ENCODE measurements around the gene TRMT61B.

TRMT61B gene

GRCh38 chr2:28870146-28870891 lies at the start of gene TRMT61B:
Gene TRMT61B (minus strand): TSS chr2:28870309. CDS start chr2:28870277, 32 bp downstream.
- DNase-seq: peak; percentile 66

DNA sequence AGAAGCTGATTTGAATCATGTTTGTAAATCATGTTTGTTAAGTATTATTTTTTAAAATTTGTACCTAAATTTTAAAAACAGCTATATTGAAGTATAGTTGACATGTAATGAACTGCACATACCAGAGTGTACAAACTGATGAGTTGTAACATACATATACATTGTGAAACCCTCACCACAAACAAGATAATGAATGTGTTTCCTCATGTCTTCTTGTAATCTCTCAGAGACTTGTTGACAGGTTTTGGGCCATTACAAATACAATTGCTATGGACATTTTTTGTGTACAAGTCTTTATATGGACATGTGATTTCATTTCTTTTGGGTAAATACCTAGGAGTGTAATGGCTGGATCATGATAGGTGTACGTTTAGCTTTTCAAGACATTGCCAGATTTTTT lies 45.8 kb upstream of the TRMT61B start:
- no peak for DNase-seq

DNA sequence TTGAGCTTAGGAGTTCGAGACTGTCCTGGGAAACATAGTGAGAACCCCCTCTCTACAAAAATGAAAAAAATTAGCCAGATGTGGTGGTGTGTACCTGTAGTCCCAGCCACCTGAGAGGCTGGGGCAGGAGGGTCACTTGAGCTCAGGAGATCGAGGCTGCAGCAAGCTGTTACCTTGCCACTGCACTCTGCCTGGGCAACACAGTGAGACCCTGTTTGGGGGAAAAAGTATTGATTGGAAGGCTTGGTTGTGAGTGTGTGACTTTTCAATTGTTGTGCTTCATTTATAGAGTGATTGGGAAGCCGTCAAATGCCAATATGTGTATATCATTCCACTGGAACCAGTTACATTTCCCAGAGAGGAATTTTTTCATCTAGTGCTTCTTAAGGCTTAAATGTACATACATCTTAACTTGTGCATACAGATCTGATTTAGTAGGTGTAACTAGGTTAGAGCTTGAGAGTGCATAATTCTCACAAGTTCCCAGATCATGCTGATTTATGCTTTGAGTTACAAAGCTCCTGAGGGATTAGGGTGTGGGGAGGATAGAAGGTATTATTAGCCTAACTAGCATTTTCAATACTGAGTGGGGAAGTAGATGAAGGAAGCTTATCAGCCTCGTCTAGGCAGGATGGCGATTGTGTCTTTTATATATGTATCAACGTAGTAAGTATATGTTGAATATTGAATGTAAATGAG lies 39.7 kb upstream of the TRMT61B start:
- DNase-seq: no peak

GRCh38 chr2:28908172-28908571 lies 38.1 kb upstream of the TRMT61B start:
- no peak for DNase-seq

DNA sequence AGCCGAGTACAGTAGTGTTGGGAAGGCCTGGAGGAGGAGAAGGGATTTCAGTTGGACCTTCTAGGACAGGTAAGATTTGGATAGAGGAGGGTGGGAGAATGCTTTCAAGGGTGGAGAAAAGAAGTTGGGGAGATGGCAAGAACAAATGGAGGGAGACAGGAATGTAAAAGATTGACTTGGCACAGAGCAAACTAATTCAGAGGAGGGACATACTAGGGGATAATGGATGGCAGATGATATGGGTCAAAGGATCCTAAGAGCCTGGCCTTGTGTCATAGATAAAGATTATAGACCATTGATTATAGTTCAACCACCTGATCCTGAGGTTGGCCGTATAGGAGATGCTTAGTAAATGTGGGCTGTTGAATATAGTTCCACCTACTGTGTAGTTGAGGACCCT lies 36.7 kb upstream of the TRMT61B start:
- no peak for DNase-seq

- DNase-seq: no peak
Measured at GRCh38 chr2:28906376-28906775, 36.3 kb upstream of the TRMT61B start.

DNA sequence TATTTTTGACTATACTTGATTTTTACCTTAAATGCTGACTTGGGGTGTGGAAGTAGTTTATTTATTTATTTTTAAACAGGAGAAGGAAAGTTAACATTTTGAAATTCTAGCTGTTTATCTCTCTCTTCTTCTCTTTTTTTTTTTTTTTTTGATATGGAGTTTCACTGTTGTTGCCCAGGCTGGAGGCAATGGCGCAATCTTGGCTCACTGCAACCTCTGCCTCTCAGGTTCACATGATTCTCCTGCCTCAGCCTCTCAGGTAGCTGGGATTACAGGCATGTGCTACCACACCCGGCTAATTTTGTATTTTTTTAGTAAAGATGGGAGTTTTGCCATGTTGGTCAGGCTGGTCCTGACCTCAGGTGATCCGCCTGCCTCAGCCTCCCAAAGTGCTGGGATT lies 35.4 kb upstream of the TRMT61B start:
- no peak for DNase-seq

- DNase-seq: no peak
Measured at GRCh38 chr2:28904802-28905457, 34.8 kb upstream of the TRMT61B start.

DNA sequence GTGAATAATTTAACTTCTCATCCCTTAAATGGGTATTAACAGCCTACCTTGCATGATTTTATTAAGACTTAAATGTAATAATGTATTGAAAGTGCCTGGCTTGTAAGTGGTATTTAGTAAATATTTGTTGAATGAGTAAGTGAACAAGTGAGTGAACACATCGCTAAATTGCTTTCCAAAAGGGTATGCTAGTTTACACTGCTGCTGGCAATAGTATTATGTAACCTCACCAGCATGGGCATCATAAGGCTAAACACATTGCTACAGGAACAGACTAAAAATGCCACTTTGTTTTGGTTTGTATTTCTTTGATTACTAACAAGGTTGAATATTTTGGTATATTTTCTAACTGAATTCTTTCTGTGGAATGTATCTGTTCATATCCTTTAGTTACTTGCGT lies 34.2 kb upstream of the TRMT61B start:
- no peak for DNase-seq

- no peak for DNase-seq
Measured at GRCh38 chr2:28902584-28902983, 32.5 kb upstream of the TRMT61B start.

- DNase-seq: no peak
Measured at GRCh38 chr2:28901841-28902240, 31.7 kb upstream of the TRMT61B start.

- DNase-seq: no peak
Measured at GRCh38 chr2:28901202-28901601, 31.1 kb upstream of the TRMT61B start.

- DNase-seq: no peak
Measured at GRCh38 chr2:28898048-28898447, 27.9 kb upstream of the TRMT61B start.

- DNase-seq: no peak
Measured at GRCh38 chr2:28896906-28897305, 26.8 kb upstream of the TRMT61B start.

DNA sequence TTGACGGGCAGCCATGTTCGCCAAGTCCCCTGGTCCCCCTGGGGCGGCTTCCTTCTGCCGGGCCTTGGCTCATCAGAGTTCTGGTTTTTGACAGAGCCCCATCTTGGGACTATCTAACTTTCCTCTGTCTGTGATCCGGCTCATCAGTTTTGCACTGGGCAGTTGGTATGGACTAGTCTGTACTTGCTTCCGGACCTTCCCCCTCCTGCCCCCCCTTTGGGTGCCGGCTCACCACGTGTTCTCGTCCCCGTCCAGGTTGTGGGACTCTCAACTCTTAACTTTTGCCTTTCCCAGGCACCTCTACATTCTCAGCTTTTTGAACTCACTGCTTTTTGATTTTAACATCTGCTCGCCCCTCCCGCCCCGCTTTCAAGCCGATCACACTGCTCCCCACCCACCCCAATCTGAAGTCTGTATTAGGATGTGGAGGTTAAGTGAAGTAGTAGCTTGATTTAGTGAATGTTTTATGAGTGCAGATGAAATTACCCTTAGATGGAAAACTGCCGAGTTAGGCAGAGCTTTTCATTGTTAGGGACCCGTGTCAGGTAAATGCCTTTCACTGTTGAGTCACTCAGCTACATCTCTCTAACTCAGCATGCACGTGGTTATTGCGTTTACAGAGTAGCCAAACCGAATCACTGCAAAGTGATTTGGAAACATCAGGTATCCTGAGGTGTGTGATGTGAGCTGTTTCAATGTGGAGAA lies 25.2 kb upstream of the TRMT61B start:
- DNase-seq: no peak

DNA sequence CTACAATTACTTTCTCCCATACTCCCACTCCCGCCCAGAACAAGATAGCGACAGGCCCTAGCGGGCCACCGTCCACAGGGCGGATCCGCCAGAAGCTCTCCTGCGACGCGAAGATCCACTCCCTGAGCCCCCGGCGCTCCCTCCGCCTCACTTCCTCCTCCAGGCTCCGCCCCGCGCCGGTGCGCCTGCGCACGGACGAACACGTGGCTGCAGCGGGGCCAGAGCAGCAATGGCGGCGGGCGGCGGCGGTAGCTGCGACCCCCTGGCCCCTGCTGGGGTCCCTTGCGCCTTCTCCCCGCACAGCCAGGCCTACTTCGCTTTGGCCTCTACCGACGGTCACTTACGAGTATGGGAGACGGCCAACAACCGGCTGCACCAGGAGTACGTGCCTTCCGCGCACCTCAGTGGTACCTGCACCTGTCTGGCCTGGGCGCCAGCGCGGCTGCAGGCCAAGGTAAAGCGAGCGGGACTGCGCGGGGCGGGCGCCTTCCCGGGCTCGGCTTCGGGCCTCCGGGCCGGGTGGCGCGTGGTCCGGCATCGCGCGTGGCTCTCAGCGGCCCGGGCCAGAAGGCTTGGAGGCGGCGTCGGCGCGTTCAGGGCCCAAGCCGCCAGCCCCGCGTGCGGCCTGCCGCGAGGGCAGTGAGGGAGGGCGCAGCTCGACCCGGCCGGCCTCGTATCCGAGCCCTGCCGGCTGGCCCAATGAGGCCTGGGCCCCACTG lies 24.5 kb upstream of the TRMT61B start, which contains the start of gene WDR43:
Gene WDR43 (plus strand): TSS at position 198 of the 719 bp plus-strand sequence. CDS start 32 bp downstream, at position 230.
- DNase-seq: peak; percentile 87

DNA sequence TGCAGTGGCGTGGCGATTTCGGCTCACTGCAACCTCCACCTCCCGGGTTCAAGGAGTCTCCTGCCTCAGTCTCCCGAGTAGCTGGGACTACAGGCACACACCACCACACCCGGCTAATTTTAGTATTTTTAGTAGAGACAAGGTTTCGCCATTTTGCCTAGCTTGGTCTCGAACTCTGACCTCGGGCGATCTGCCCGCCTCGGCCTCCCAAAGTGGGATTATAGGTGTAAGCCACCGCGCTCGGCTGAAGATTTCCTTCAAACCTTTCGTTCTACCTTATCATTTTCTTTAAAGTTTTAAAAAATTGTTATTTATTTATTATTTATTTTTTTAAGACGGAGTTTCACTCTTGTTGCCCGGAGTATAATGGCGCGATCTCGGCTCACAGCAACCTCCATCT lies 23.4 kb upstream of the TRMT61B start:
- DNase-seq: no peak

- DNase-seq: no peak
Measured at GRCh38 chr2:28880193-28880592, 10.1 kb upstream of the TRMT61B start.

DNA sequence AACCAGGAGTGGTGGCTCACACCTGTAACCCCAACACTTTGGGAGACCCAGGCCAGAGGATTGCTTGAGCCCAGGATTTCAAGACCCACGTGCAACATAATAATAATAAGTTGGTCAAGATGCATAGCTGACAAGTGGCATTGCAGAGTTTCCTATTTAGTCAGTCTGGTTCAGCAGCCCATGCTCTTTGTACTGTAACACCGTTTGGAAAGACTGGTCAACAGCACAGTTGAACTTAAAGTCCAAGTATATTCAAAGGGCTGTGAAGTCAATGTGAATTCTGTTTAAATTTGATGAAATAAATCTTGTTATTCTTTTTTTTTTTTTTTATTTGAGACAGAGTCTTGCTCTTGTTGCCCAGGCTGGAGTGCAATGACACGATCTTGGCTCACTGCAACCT lies 1.5 kb upstream of the TRMT61B start:
- DNase-seq: no peak

DNA sequence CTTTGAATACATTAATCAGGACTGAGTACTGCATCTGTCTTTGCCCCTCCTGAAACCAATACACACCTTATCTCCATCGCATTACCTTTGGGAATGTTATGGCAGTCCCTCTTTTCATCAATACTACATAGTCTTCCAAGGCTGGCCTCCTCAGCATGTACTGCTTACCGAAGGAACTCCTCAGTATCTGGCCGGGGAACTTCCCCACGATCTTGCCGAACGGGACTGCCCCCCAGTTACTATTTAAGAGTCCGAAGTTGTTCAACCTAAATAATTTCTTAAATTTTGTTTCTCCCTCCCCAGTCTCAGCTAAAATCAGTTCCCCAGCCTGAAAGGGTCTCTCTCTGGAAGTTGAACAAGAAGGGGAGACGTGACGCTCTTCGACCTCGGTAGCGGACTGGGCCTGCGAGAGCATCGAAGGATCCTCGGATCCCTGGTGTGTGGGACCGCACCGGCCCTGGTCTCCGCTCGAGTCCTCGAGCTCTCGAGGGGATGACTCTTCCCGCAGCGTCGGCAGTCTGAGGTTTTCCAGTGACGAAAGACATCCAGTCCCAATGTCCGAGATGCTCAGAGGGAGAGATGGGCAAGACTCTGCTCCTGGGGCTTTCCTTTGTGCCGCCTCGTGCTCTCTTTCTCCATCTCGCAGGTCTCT lies 489 bp downstream of the TRMT61B start:
- DNase-seq: no peak

DNA sequence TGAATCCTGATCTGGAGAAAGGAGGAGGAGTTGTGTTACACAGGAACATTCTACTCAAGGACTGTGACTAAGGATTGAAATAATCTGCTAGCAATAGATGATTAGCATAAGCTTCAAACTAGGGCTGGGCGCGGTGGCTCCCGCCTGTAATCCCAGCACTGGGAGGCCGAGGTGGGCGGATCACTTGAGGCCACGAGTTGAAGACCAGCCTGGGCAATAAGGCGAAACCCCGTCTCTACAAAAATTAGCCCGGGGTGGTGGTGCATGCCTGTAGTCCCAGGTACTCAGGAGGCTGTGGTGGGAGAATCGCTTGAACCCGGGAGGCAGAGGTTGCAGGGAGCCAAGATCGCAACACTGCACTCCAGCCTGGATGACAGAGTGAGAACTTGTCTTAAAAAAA lies 1.5 kb downstream of the TRMT61B start:
- no peak for DNase-seq

DNA sequence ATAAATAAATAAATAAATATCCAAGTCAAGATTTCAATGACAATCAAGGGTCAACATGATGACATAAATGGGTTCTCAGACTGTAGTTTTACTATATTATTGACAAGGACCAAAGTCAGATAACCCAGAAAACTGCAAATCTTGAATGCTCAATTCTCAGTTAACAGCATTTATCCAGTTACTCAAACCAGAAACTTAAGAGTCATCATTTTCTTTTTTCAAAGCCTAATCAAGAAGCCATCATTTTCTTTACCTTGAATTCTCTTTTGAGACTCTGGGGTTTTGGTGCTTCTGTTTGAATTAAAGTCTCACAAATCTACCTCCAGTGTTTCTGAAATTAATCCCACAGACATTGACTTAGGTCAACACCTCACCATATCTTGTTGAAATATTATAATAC lies 14.1 kb downstream of the TRMT61B start:
- no peak for DNase-seq

All from NCI-H2029 treated with DMSO at 0.1 percent for 48 hours (cell line).